HEK293 (cell line): ENCODE data around the gene JAGN1.

Source experiments
- CTCF ChIA-PET: fragments of 350-600 bp; formaldehyde crosslinking; extraction: SDS; loops from one replicate; lab custom pipeline; 2021; ENCODE audit warnings: antibody characterized with exemption; lab: Yijun Ruan, JAX
- POLR2A ChIA-PET: fragments of 300-600 bp; formaldehyde crosslinking; extraction: SDS; loops from one replicate; lab custom pipeline; 2020; ENCODE audit warnings: antibody characterized with exemption, inconsistent platforms; lab: Yijun Ruan, JAX
- H3K27ac ChIP-seq: fragments of 200-500 bp; sonication (Bioruptor generic); 2 replicates; pipeline ENCODE4 v1.5.1; 2014; ENCODE audit warnings: low read depth, low read length, control low read depth, inconsistent platforms; ENCODE audit errors: extremely low read depth
- H3K36me3 ChIP-seq, 2 experiments: fragments of 200-500 bp in 1 of 2; sonication (Bioruptor generic) in 1 of 2; 1 replicate in 1 of 2; 2 replicates in 1 of 2; pipeline ENCODE4 v1.5.1; 2014 to 2017; ENCODE audit warnings: inconsistent platforms in 2 of 2, low read length in 2 of 2; ENCODE audit not compliant: control insufficient read depth in 2 of 2, insufficient read depth in 1 of 2
- H3K4me1 ChIP-seq: fragments of 200-500 bp; sonication (Bioruptor generic); 2 replicates; pipeline ENCODE4 v1.5.1; 2014; ENCODE audit warnings: mild to moderate bottlenecking, low read length, inconsistent platforms; ENCODE audit not compliant: control insufficient read depth, insufficient read depth
- H3K4me3 ChIP-seq: 2 replicates; pipeline ENCODE4 v1.5.1; 2011; ENCODE audit warnings: low read depth, mild to moderate bottlenecking, control low read depth, low read length, moderate library complexity
- H3K9me3 ChIP-seq: fragments of 200-500 bp; sonication (Bioruptor generic); 2 replicates; pipeline ENCODE4 v1.5.1; 2014; ENCODE audit warnings: low read depth, low read length, inconsistent platforms; ENCODE audit not compliant: control insufficient read depth, insufficient read depth
- EGR2 ChIP-seq: fragments of 450-650 bp; formaldehyde crosslinking; IDR thresholded peaks from 2 replicates; pipeline ENCODE4 v1.5.1; 2016; ENCODE audit warnings: low read depth, missing biosample characterization, missing genetic modification characterization
- GLI4 ChIP-seq: fragments of 450-650 bp; formaldehyde crosslinking; IDR thresholded peaks from 2 replicates; pipeline ENCODE4 v1.5.1; 2016; ENCODE audit warnings: missing biosample characterization, missing genetic modification characterization
- GLIS1 ChIP-seq: fragments of 450-650 bp; formaldehyde crosslinking; IDR thresholded peaks from 2 replicates; pipeline ENCODE4 v1.5.1; 2016; ENCODE audit warnings: missing biosample characterization, missing genetic modification characterization
- GLIS2 ChIP-seq: fragments of 450-650 bp; formaldehyde crosslinking; IDR thresholded peaks from 2 replicates; pipeline ENCODE4 v1.5.1; 2016; ENCODE audit warnings: missing biosample characterization, missing genetic modification characterization
- HOXD13 ChIP-seq: sonication (generic); formaldehyde crosslinking; IDR thresholded peaks from 2 replicates; pipeline ENCODE4 v1.8.0; 2022; ENCODE audit warnings: missing genetic modification reagents, borderline replicate concordance
- KLF1 ChIP-seq: fragments of 450-650 bp; formaldehyde crosslinking; IDR thresholded peaks from 2 replicates; pipeline ENCODE4 v1.5.1; 2016; ENCODE audit warnings: missing biosample characterization, missing genetic modification characterization
- KLF16 ChIP-seq: fragments of 450-650 bp; formaldehyde crosslinking; IDR thresholded peaks from 2 replicates; pipeline ENCODE4 v1.5.1; 2017; ENCODE audit warnings: missing biosample characterization, missing genetic modification characterization
- KLF7 ChIP-seq: fragments of 450-650 bp; formaldehyde crosslinking; IDR thresholded peaks from 2 replicates; pipeline ENCODE4 v1.5.1; 2016; ENCODE audit warnings: missing biosample characterization, missing genetic modification characterization, borderline replicate concordance
- MYNN ChIP-seq: fragments of 450-650 bp; formaldehyde crosslinking; IDR thresholded peaks from 2 replicates; pipeline ENCODE4 v1.5.1; 2016; ENCODE audit warnings: missing biosample characterization, missing genetic modification characterization, borderline replicate concordance
- MZF1 ChIP-seq: fragments of 450-650 bp; formaldehyde crosslinking; IDR thresholded peaks from 2 replicates; pipeline ENCODE4 v1.5.1; 2017; ENCODE audit warnings: missing biosample characterization, missing genetic modification characterization, borderline replicate concordance
- PATZ1 ChIP-seq: fragments of 450-650 bp; formaldehyde crosslinking; IDR thresholded peaks from 2 replicates; pipeline ENCODE4 v1.5.1; 2016; ENCODE audit warnings: missing biosample characterization, missing genetic modification characterization
- PRDM10 ChIP-seq: fragments of 450-650 bp; formaldehyde crosslinking; IDR thresholded peaks from 2 replicates; pipeline ENCODE4 v1.5.1; 2016; ENCODE audit warnings: missing biosample characterization, missing genetic modification characterization
- TCF7L2 ChIP-seq: IDR thresholded peaks from 2 replicates; pipeline ENCODE4 v1.6.1; 2011; ENCODE audit warnings: low read depth, mild to moderate bottlenecking, inconsistent platforms, low read length, moderate library complexity, borderline replicate concordance
- TRIM28 ChIP-seq: IDR thresholded peaks from 2 replicates; pipeline ENCODE4 v1.6.1; 2011; ENCODE audit warnings: low read length, control low read depth, borderline replicate concordance
- ZBTB48 ChIP-seq: fragments of 450-650 bp; formaldehyde crosslinking; IDR thresholded peaks from 2 replicates; pipeline ENCODE4 v1.5.1; 2016; ENCODE audit warnings: missing biosample characterization, missing genetic modification characterization
- ZNF121 ChIP-seq: fragments of 450-650 bp; formaldehyde crosslinking; IDR thresholded peaks from 2 replicates; pipeline ENCODE4 v1.5.1; 2016; ENCODE audit warnings: missing biosample characterization, missing genetic modification characterization
- ZNF132 ChIP-seq: fragments of 450-650 bp; formaldehyde crosslinking; IDR thresholded peaks from 2 replicates; pipeline ENCODE4 v1.5.1; 2017; ENCODE audit warnings: missing biosample characterization, missing genetic modification characterization, borderline replicate concordance
- ZNF133 ChIP-seq: fragments of 450-650 bp; formaldehyde crosslinking; IDR thresholded peaks from 2 replicates; pipeline ENCODE4 v1.5.1; 2016; ENCODE audit warnings: missing biosample characterization, missing genetic modification characterization
- ZNF157 ChIP-seq: fragments of 450-650 bp; formaldehyde crosslinking; IDR thresholded peaks from 2 replicates; pipeline ENCODE4 v1.5.1; 2016; ENCODE audit warnings: missing biosample characterization, missing genetic modification characterization
- ZNF174 ChIP-seq: fragments of 450-650 bp; formaldehyde crosslinking; IDR thresholded peaks from 2 replicates; pipeline ENCODE4 v1.5.0; 2017; ENCODE audit warnings: missing biosample characterization, mild to moderate bottlenecking, missing genetic modification characterization
- ZNF214 ChIP-seq: fragments of 450-650 bp; formaldehyde crosslinking; IDR thresholded peaks from 2 replicates; pipeline ENCODE4 v1.5.1; 2017; ENCODE audit warnings: missing biosample characterization, mild to moderate bottlenecking, missing genetic modification characterization, borderline replicate concordance
- ZNF221 ChIP-seq: fragments of 450-650 bp; formaldehyde crosslinking; IDR thresholded peaks from 2 replicates; pipeline ENCODE4 v1.5.1; 2017; ENCODE audit warnings: missing biosample characterization, missing genetic modification characterization, borderline replicate concordance
- ZNF398 ChIP-seq: fragments of 450-650 bp; formaldehyde crosslinking; IDR thresholded peaks from 2 replicates; pipeline ENCODE4 v1.5.1; 2017; ENCODE audit warnings: missing biosample characterization, missing genetic modification characterization
- ZNF423 ChIP-seq: fragments of 450-650 bp; formaldehyde crosslinking; IDR thresholded peaks from 2 replicates; pipeline ENCODE4 v1.5.1; 2016; ENCODE audit warnings: missing biosample characterization, missing genetic modification characterization
- ZNF544 ChIP-seq: fragments of 450-650 bp; formaldehyde crosslinking; IDR thresholded peaks from 2 replicates; pipeline ENCODE4 v1.5.0; 2017; ENCODE audit warnings: missing biosample characterization, missing genetic modification characterization
- ZNF549 ChIP-seq: fragments of 450-650 bp; IDR thresholded peaks from 2 replicates; pipeline ENCODE4 v1.5.1; 2018; ENCODE audit warnings: missing biosample characterization, missing genetic modification characterization, mild to moderate bottlenecking, inconsistent platforms, moderate library complexity
- ZNF654 ChIP-seq: fragments of 450-650 bp; formaldehyde crosslinking; IDR thresholded peaks from 2 replicates; pipeline ENCODE4 v1.5.1; 2016; ENCODE audit warnings: low read depth, missing biosample characterization, missing genetic modification characterization
- ZNF776 ChIP-seq: fragments of 450-650 bp; formaldehyde crosslinking; IDR thresholded peaks from 2 replicates; pipeline ENCODE4 v1.5.0; 2017; ENCODE audit warnings: missing biosample characterization, missing genetic modification characterization, borderline replicate concordance
- ZNF837 ChIP-seq: fragments of 450-650 bp; formaldehyde crosslinking; IDR thresholded peaks from 2 replicates; pipeline ENCODE4 v1.5.1; 2016; ENCODE audit warnings: missing biosample characterization, missing genetic modification characterization
- ZSCAN30 ChIP-seq: fragments of 450-650 bp; IDR thresholded peaks from 2 replicates; pipeline ENCODE4 v1.5.1; 2018; ENCODE audit warnings: missing biosample characterization, mild to moderate bottlenecking, missing genetic modification characterization, moderate library complexity

Gene JAGN1

GRCh38 chr3:9932843-9933560 is 42.6 kb downstream of the JAGN1 start:
- peak overlapping the region; percentile 31 for H3K4me3 ChIP-seq
- 0 out of 2 replicates have a peak, but pooled peaks cover 2% of the 10 kb centered on the region for H3K4me1 ChIP-seq
- peaks cover 6 to 45% of the 10 kb centered on the region in 2 experiments for H3K36me3 ChIP-seq
- H3K27ac ChIP-seq = peak overlapping the region; percentile 95
- ChIA-PET POLR2A (interaction anchor here (0.6 to 3.9 kb wide), 33 partner anchors 8 to 340 kb away, joined by 3 to 33 read pairs (median 4); partner anchors contain the start of genes ARPC4, CAMK1, CIDEC and EMC3), CTCF (interaction anchor here (0.6 to 2.3 kb wide), 17 partner anchors 9 to 1478 kb away, joined by 3 to 19 read pairs (median 4); partner anchors contain the start of genes IL17RC and JAGN1)
- H3K9me3 ChIP-seq = no peaks in the 10 kb centered on the region
- TF ChIP-seq ZNF214 (no peak), ZNF549 (tag by site-specific recombination) (peak; percentile 88), ZNF221 (tag by site-specific recombination) (no peak), TRIM28 (no peak), MYNN (tag by site-specific recombination) (0 out of 2 replicates have a peak, but pooled peaks have one; percentile 25), TCF7L2 (no peak), GLI4 (tag by site-specific recombination) (no peak), PATZ1 (tag by site-specific recombination) (peak; percentile 89), PRDM10 (tag by site-specific recombination) (peak; percentile 72), ZNF423 (tag by site-specific recombination) (peak; percentile 72), GLIS2 (tag by site-specific recombination) (no peak; the same call in 1 of the 2 replicates), ZNF174 (no peak), ZNF654 (tag by site-specific recombination) (peak; percentile 38), HOXD13 (CRISPR knock-in tag) (no peak), ZBTB48 (peak; percentile 66; the same call in 1 of the 2 replicates), ZNF133 (tag by site-specific recombination) (peak; percentile 54), ZNF157 (tag by site-specific recombination) (no peak), ZNF132 (tag by site-specific recombination) (no peak), GLIS1 (peak; percentile 47; the same call in 1 of the 2 replicates), KLF16 (tag by site-specific recombination) (peak; percentile 51), ZNF121 (tag by site-specific recombination) (peak; percentile 86), ZNF837 (tag by site-specific recombination) (peak; percentile 21; the same call in 1 of the 2 replicates), KLF1 (tag by site-specific recombination) (peak; percentile 72), ZNF776 (no peak), ZSCAN30 (peak; percentile 71), ZNF544 (tag by site-specific recombination) (no peak), KLF7 (tag by site-specific recombination) (no peak; the same call in 1 of the 2 replicates), ZNF398 (tag by site-specific recombination) (peak; percentile 64), MZF1 (tag by site-specific recombination) (no peak), EGR2 (tag by site-specific recombination) (peak; percentile 97)
